HG03025 (cell line): Measurements from ENCODE around the gene TIMM22.

Experiments
- ATAC-seq: cut with Tn5 transposase; IDR thresholded peaks from one replicate; pipeline ENCODE4 v1.9.1; 2021; ENCODE audit warnings: mild to moderate bottlenecking, moderate library complexity; ENCODE audit not compliant: unreplicated experiment, low FRiP score

Gene TIMM22

GRCh38 chr17:1050996-1051925 lies 54.3 kb downstream of the TIMM22 start:
- no peak for ATAC-seq
